Measurements from ENCODE around the gene TEX12. TPM values are rescaled to one million over a fixed set of nuclear protein-coding genes. Genes with fewer than 3 reads are reported as not detected.
"Not testable (repeated sequence)": the region's sequence is repeated elsewhere in the genome, so short reads cannot be mapped to it uniquely, and the experiment has no call there.

The TEX12 gene
- total RNA-seq, 1 donor from 2014 or later, result not detected

- no peak for DNase-seq
- no peaks in the 10 kb centered on the region for H3K4me1 Mint-ChIP-seq (ENCODE audit: low read depth, unreplicated experiment)
- TF ChIP-seq CTCF (IDR thresholded peaks at IDR 0.05; ENCODE audit: partially characterized antibody, unreplicated experiment), result no peak
- no peaks in the 10 kb centered on the region for H3K36me3 Mint-ChIP-seq (ENCODE audit: unreplicated experiment)
- H3K27me3 Mint-ChIP-seq (ENCODE audit: unreplicated experiment), result peaks cover 3% of the 10 kb centered on the region
- H3K9me3 Mint-ChIP-seq (ENCODE audit: unreplicated experiment), result no peaks in the 10 kb centered on the region
- no peak overlapping the region for H3K4me3 Mint-ChIP-seq (ENCODE audit: unreplicated experiment)
- H3K27ac Mint-ChIP-seq (ENCODE audit: unreplicated experiment), result no peak overlapping the region
These were observed 7.8 kb upstream of the TEX12 start for GRCh38 chr11:112159098-112160065.

- TF ChIP-seq CTCF (IDR thresholded peaks at IDR 0.05; ENCODE audit: partially characterized antibody, unreplicated experiment), result no peak
- Mint-ChIP-seq H3K4me1 (ENCODE audit: low read depth, unreplicated experiment) (no peaks in the 10 kb centered on the region), H3K4me3 (ENCODE audit: unreplicated experiment) (no peak overlapping the region), H3K36me3 (ENCODE audit: unreplicated experiment) (no peaks in the 10 kb centered on the region), H3K9me3 (ENCODE audit: unreplicated experiment) (no peaks in the 10 kb centered on the region), H3K27me3 (ENCODE audit: unreplicated experiment) (peaks cover 3% of the 10 kb centered on the region), H3K27ac (ENCODE audit: unreplicated experiment) (no peak overlapping the region)
- no peak for DNase-seq
These were observed 6.9 kb upstream of the TEX12 start for GRCh38 chr11:112160091-112160848.

DNA sequence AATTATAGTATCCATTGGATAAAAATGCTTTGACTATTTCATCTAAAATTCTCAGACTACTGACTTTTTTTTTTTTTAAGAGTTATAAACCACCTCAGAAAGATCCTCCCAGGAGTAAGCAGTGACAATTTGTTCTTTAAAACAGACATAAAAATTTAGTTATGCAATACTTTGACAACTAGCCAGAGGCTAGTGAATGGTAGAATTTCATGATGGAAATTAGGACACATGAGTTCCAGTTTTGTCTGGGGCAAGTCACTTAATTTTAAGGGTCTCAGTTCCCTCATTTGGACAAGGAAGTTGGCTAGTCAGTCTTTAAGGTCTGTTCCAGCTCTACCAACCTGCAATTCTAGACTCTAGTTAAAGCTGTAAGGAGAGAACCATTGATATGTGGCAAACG is 6.2 kb upstream of the TEX12 start:
- peaks cover 3% of the 10 kb centered on the region for H3K27me3 Mint-ChIP-seq (ENCODE audit: unreplicated experiment)
- no peak overlapping the region for H3K4me3 Mint-ChIP-seq (ENCODE audit: unreplicated experiment)
- H3K27ac Mint-ChIP-seq (ENCODE audit: unreplicated experiment), result no peak overlapping the region
- H3K9me3 Mint-ChIP-seq (ENCODE audit: unreplicated experiment), result no peaks in the 10 kb centered on the region
- no peak for DNase-seq
- H3K36me3 Mint-ChIP-seq (ENCODE audit: unreplicated experiment), result no peaks in the 10 kb centered on the region
- H3K4me1 Mint-ChIP-seq (ENCODE audit: low read depth, unreplicated experiment), result no peaks in the 10 kb centered on the region
- no peak for TF ChIP-seq CTCF (IDR thresholded peaks at IDR 0.05; ENCODE audit: partially characterized antibody, unreplicated experiment)

DNA sequence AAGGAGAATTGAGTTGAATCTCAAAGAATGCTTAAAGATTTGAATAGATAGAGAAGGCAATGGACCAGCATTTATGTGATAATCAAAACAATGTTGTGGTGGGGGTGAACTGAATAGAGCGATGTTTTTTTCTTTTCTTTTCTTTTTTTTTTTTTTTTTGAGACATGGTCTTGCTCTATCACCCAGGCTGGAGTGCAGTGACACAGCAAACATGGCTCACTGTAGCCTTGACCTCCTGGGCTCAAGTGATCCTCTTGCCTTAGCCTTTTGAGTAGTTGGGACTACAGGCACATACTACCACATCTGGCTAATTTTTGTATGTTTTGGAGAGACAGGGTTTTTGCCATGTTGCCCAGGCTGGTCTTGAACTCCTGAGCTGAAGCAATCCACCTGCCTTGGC is 5.0 kb upstream of the TEX12 start:
- not testable (repeated sequence) for H3K4me1 Mint-ChIP-seq (ENCODE audit: low read depth, unreplicated experiment); H3K27me3 Mint-ChIP-seq (ENCODE audit: unreplicated experiment); H3K36me3 Mint-ChIP-seq (ENCODE audit: unreplicated experiment); H3K9me3 Mint-ChIP-seq (ENCODE audit: unreplicated experiment); H3K27ac Mint-ChIP-seq (ENCODE audit: unreplicated experiment); H3K4me3 Mint-ChIP-seq (ENCODE audit: unreplicated experiment); DNase-seq

GRCh38 chr11:112162761-112163546 is 4.2 kb upstream of the TEX12 start:
- Mint-ChIP-seq H3K27me3 (ENCODE audit: unreplicated experiment) (peaks cover 3% of the 10 kb centered on the region), H3K9me3 (ENCODE audit: unreplicated experiment) (no peaks in the 10 kb centered on the region), H3K36me3 (ENCODE audit: unreplicated experiment) (no peaks in the 10 kb centered on the region), H3K27ac (ENCODE audit: unreplicated experiment) (no peak overlapping the region), H3K4me3 (ENCODE audit: unreplicated experiment) (no peak overlapping the region), H3K4me1 (ENCODE audit: low read depth, unreplicated experiment) (no peaks in the 10 kb centered on the region)
- no peak for DNase-seq
- TF ChIP-seq CTCF (IDR thresholded peaks at IDR 0.05; ENCODE audit: partially characterized antibody, unreplicated experiment), result no peak

Measured in glutamatergic neuron (in vitro differentiated cells).